Measurements from ENCODE around the gene TTC1.
"Not testable (repeated sequence)": the region's sequence is repeated elsewhere in the genome, so short reads cannot be mapped to it uniquely, and the experiment has no call there.

DNA sequence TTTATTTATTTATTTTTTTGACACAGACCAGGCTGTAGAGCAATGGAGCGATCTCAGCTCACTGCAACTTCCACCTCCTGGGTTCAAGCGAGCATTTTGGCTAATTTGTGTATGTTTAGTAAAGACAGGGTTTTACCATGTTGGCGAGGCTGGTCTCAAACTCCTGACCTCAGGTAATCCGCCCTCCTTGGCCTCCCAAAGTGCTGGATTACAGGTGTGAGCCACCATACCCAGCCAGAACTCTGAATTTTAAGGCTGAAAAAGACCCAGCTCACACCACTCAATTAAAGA lies 43.2 kb upstream of the TTC1 start:
- TF ChIP-seq POLR2A (IDR thresholded peaks at IDR 0.05; ENCODE audit: low read depth, low read length); TAF1 (IDR thresholded peaks at IDR 0.05; ENCODE audit: borderline replicate concordance, low read depth, low read length); POLR2AphosphoS5 (IDR thresholded peaks at IDR 0.05; ENCODE audit: low read depth, low read length): not testable (repeated sequence)
